Skeletal muscle satellite cell (primary cell): ENCODE data around the gene MC3R.
"Not testable (repeated sequence)": the region's sequence is repeated elsewhere in the genome, so short reads cannot be mapped to it uniquely, and the experiment has no call there.

ENCODE experiments used
- H3K27me3 ChIP-seq: 2 replicates; pipeline ENCODE4 v1.7.0; 2013; ENCODE audit warnings: low read length; ENCODE audit not compliant: control insufficient read depth, insufficient read depth
- H3K36me3 ChIP-seq: 2 replicates; pipeline ENCODE4 v1.7.0; 2013; ENCODE audit warnings: mild to moderate bottlenecking, control low read depth, low read length; ENCODE audit not compliant: insufficient read depth
- H3K4me1 ChIP-seq: 2 replicates; pipeline ENCODE4 v1.7.0; 2013; ENCODE audit warnings: low read length; ENCODE audit not compliant: control insufficient read depth, insufficient read depth
- H3K4me2 ChIP-seq: 2 replicates; pipeline ENCODE4 v1.7.0; 2013; ENCODE audit warnings: mild to moderate bottlenecking, low read length
- H3K4me3 ChIP-seq: 2 replicates; pipeline ENCODE4 v1.7.0; 2013; ENCODE audit warnings: low read length
- H3K9ac ChIP-seq: 2 replicates; pipeline ENCODE4 v1.7.0; 2013; ENCODE audit warnings: mild to moderate bottlenecking, low read depth, low read length, moderate library complexity
- H3K9me3 ChIP-seq: replicated peaks from 2 replicates; pipeline ENCODE4 v1.7.0; 2013; ENCODE audit warnings: mild to moderate bottlenecking, control low read depth, low read length

MC3R gene

GRCh38 chr20:56221186-56221585 is 27.3 kb upstream of the MC3R start:
- not testable (repeated sequence) for H3K4me1 ChIP-seq, H3K4me2 ChIP-seq, H3K4me3 ChIP-seq, H3K36me3 ChIP-seq, H3K9ac ChIP-seq, H3K27me3 ChIP-seq
- peaks cover 17% of the 10 kb centered on the region for H3K9me3 ChIP-seq

GRCh38 chr20:56222201-56222600 is 26.3 kb upstream of the MC3R start:
- Histone ChIP-seq H3K9ac (no peak overlapping the region), H3K4me2 (no peak overlapping the region), H3K36me3 (no peaks in the 10 kb centered on the region), H3K27me3 (no peaks in the 10 kb centered on the region), H3K4me3 (no peak overlapping the region), H3K9me3 (peaks cover 17% of the 10 kb centered on the region), H3K4me1 (no peaks in the 10 kb centered on the region)

- Histone ChIP-seq H3K4me1 (no peaks in the 10 kb centered on the region), H3K27me3 (no peaks in the 10 kb centered on the region), H3K4me2 (no peak overlapping the region), H3K9ac (no peak overlapping the region), H3K9me3 (peaks cover 16% of the 10 kb centered on the region), H3K4me3 (no peak overlapping the region), H3K36me3 (no peaks in the 10 kb centered on the region)
These were observed 25.6 kb upstream of the MC3R start for GRCh38 chr20:56222945-56223344.

- H3K9me3 ChIP-seq: peaks cover 13% of the 10 kb centered on the region
- H3K4me3 ChIP-seq: no peak overlapping the region
- no peaks in the 10 kb centered on the region for H3K27me3 ChIP-seq
- no peak overlapping the region for H3K4me2 ChIP-seq
- H3K9ac ChIP-seq: no peak overlapping the region
- no peaks in the 10 kb centered on the region for H3K36me3 ChIP-seq
- no peaks in the 10 kb centered on the region for H3K4me1 ChIP-seq
These were observed 25.2 kb upstream of the MC3R start for GRCh38 chr20:56223352-56223751.

- no peak overlapping the region for H3K9ac ChIP-seq
- H3K4me3 ChIP-seq: no peak overlapping the region
- peaks cover 9% of the 10 kb centered on the region for H3K9me3 ChIP-seq
- no peaks in the 10 kb centered on the region for H3K27me3 ChIP-seq
- no peaks in the 10 kb centered on the region for H3K36me3 ChIP-seq
- H3K4me2 ChIP-seq: no peak overlapping the region
- H3K4me1 ChIP-seq: no peaks in the 10 kb centered on the region
These were observed 20.5 kb upstream of the MC3R start for GRCh38 chr20:56228021-56228420.

GRCh38 chr20:56229812-56230211 is 18.7 kb upstream of the MC3R start:
- peaks cover 10% of the 10 kb centered on the region for H3K9me3 ChIP-seq
- H3K27me3 ChIP-seq: no peaks in the 10 kb centered on the region
- H3K9ac ChIP-seq: no peak overlapping the region
- H3K4me3 ChIP-seq: no peak overlapping the region
- H3K4me2 ChIP-seq: no peak overlapping the region
- no peaks in the 10 kb centered on the region for H3K36me3 ChIP-seq
- H3K4me1 ChIP-seq: no peaks in the 10 kb centered on the region

GRCh38 chr20:56234110-56234509 is 14.4 kb upstream of the MC3R start:
- Histone ChIP-seq H3K4me1 (no peaks in the 10 kb centered on the region), H3K9me3 (peaks cover 10% of the 10 kb centered on the region), H3K9ac (no peak overlapping the region), H3K36me3 (no peaks in the 10 kb centered on the region), H3K4me2 (no peak overlapping the region), H3K27me3 (no peaks in the 10 kb centered on the region), H3K4me3 (no peak overlapping the region)

GRCh38 chr20:56237335-56237734 is 11.2 kb upstream of the MC3R start:
- Histone ChIP-seq H3K9me3 (peaks cover 6% of the 10 kb centered on the region), H3K36me3 (no peaks in the 10 kb centered on the region), H3K9ac (no peak overlapping the region), H3K27me3 (no peaks in the 10 kb centered on the region), H3K4me3 (no peak overlapping the region), H3K4me1 (no peaks in the 10 kb centered on the region), H3K4me2 (no peak overlapping the region)

GRCh38 chr20:56244259-56244658 is 4.3 kb upstream of the MC3R start:
- no peaks in the 10 kb centered on the region for H3K4me1 ChIP-seq
- H3K9ac ChIP-seq: no peak overlapping the region
- no peaks in the 10 kb centered on the region for H3K27me3 ChIP-seq

GRCh38 chr20:56245761-56246160 is 2.8 kb upstream of the MC3R start:
- no peak overlapping the region for H3K9ac ChIP-seq
- H3K27me3 ChIP-seq: no peaks in the 10 kb centered on the region
- no peak overlapping the region for H3K4me3 ChIP-seq

More at GRCh38 chr20:56244259-56244658, 4.3 kb upstream of the MC3R start:
- no peak overlapping the region for H3K4me3 ChIP-seq
- H3K36me3 ChIP-seq: no peaks in the 10 kb centered on the region
- H3K4me2 ChIP-seq: no peak overlapping the region
- peaks cover 5% of the 10 kb centered on the region for H3K9me3 ChIP-seq

GRCh38 chr20:56249244-56249955 is 868 bp downstream of the MC3R start:
- no peak overlapping the region for H3K9ac ChIP-seq
- no peak overlapping the region for H3K4me2 ChIP-seq
- H3K9me3 ChIP-seq: peaks cover 8% of the 10 kb centered on the region
- no peaks in the 10 kb centered on the region for H3K36me3 ChIP-seq
- H3K4me3 ChIP-seq: no peak overlapping the region
- no peaks in the 10 kb centered on the region for H3K4me1 ChIP-seq
- no peaks in the 10 kb centered on the region for H3K27me3 ChIP-seq

More at GRCh38 chr20:56245761-56246160, 2.8 kb upstream of the MC3R start:
- no peak overlapping the region for H3K4me2 ChIP-seq
- no peaks in the 10 kb centered on the region for H3K36me3 ChIP-seq
- H3K4me1 ChIP-seq: no peaks in the 10 kb centered on the region
- peaks cover 8% of the 10 kb centered on the region for H3K9me3 ChIP-seq

GRCh38 chr20:56249956-56250355 is 1.4 kb downstream of the MC3R start:
- Histone ChIP-seq H3K4me2 (no peak overlapping the region), H3K36me3 (no peaks in the 10 kb centered on the region), H3K4me3 (no peak overlapping the region), H3K9ac (no peak overlapping the region), H3K4me1 (no peaks in the 10 kb centered on the region), H3K27me3 (no peaks in the 10 kb centered on the region), H3K9me3 (peaks cover 8% of the 10 kb centered on the region)
